ENCODE results near the gene SCRN1.

SCRN1 gene

GRCh38 chr7:29885626-29886025 is 104.0 kb downstream of the SCRN1 start:
- no peak for DNase-seq

GRCh38 chr7:29884399-29885272 is 105.0 kb downstream of the SCRN1 start:
- DNase-seq, result peak; percentile 63

GRCh38 chr7:29883462-29884398 is 105.9 kb downstream of the SCRN1 start:
- no peak for DNase-seq

GRCh38 chr7:29882481-29882880 is 107.1 kb downstream of the SCRN1 start:
- no peak for DNase-seq

DNA sequence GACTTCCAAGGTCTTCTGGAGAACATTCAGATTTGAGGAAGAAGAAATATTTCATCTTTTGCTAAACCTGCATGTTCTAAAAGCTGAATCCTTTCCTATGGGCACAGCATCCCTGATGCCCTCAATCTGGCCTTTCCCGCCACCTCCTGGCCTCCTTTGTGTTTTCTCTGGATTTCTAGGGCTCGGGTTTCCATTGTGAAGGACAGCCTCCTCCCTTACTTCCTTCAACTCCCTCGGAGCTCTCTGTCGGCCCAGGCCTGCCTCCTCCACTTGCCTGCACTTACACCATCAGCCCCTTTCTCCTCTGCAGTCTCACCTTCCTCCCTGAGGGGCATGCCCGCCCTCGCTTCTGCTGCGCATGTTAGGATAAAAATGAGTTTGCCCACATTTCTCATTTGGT is 107.9 kb downstream of the SCRN1 start:
- no peak for DNase-seq

DNA sequence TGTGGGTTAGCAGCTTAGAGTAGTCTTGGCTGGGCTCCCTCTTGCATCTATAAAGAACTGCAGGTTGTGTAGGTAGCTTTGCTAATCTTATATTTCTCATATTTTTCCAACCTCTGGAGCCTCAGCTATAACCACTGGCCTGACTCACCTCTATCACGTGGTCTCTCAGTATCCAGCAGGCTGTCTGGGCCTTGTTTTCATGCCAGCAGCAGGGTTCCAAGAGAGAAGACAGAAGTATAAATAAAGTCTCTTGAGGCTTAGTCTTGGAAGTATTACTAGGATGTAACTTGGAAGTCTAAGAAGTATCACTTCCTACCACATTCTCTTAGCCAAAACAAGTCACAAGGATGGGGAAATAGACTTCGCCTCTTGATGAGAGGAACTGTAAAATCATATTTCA is 110.0 kb downstream of the SCRN1 start:
- DNase-seq, result no peak

GRCh38 chr7:29878081-29878688 is 111.4 kb downstream of the SCRN1 start:
- peak; percentile 60 for DNase-seq

DNA sequence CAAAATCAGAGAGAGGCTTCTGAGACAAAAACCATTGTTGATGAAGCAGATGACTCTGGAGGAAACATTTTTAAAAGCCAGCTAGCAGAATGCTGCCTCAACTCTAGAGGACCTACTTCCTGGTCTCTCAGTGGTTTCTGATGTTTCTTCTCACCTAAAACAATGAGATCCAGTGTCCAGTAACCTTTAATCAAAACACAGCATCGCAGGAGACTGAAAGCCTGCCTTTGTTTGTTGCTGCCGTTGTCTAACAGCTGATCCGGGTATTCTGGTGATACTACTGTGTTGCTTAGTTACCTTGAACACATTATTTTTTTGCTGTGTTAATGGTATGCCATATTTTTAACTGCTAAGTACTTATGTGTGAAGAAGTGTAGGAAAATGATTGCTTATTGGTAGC is 112.4 kb downstream of the SCRN1 start:
- no peak for DNase-seq

- no peak for DNase-seq
These were observed 113.9 kb downstream of the SCRN1 start for GRCh38 chr7:29875741-29876140.

DNA sequence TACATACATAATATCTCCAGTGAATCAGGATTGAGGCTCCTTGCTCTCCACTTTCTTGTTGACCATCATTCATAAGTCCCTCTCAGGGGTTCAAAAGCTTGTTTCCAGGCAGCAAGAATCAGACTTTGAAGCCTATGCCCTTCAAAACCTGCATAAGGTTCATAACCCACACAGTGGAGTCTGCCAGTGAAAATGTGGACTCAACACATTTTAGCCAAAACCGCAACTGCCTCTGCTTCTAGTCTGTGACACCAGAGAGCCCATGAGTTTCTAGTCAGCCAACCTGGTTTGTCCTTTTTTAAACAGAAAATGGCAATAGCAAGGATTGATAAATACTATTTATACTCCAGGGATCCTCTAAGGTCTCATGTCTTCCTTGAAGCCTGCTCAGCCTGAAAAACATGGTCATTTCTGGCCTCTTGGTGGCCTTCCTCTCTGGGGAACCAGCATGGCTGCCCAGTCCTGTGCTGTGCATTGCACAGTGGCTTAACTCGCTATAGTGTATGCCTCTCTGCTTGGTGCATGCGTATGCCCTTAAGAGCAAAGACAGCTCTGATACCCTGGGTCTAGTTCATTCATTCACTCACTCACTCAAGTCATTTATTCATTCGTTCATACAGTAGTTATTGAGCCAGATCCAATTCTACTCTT is 115.8 kb downstream of the SCRN1 start:
- no peak for DNase-seq

DNA sequence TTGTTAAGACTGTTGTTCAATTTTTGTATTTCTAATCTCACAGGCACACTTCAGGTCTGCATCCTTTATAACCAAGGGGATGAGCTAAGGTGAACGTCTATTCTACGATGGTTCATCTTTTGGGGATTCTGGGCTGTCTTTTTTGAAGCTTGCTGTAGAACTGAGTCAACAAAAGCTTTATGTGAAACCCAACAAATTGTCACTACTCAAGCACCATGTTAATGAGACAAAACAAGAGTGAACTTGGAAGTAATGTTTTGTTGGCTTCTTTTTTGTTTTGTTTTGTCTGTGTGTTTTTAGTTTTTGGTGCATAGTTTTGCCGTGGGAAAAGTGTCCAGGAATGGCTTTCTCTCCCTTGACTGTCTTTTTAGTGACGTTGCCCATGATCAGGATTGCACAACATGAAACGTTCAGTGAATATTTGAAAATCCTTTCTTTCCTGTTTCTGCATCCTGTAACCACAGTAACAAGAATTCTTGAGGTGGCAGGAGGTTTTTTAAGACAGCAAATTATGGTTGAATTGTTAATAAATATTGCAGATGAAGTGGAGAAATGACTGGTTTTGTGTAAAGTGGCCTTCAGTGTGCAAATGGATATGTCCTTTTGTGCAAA is 117.7 kb downstream of the SCRN1 start:
- DNase-seq, result no peak
